ENCODE data around the gene DENND1B.
A peak's percentile ranks its signal among the peaks of the same experiment; 100 is the strongest.
"Not testable (repeated sequence)": the region's sequence is repeated elsewhere in the genome, so short reads cannot be mapped to it uniquely, and the experiment has no call there.

The DENND1B gene

DNA sequence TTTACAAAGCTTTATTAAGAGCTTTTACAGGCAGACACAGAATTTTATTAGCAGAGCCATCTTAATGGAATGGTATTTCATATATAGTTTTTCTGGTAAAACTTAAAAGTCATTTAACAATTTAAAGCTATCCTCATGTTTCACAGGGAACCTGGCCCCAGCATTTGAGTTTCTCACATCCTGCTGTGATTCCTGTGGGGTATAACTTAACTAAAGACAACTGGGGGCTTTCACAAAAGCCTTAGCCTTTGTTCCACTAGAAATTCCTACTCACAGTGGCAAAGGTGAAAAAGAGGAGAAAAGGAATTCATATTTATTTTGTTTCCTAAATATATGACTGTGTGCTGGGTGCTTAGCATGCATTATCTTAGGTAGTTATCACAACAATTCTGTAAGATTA, 233.9 kb downstream of the DENND1B start:
- DNase-seq: no peak

DNA sequence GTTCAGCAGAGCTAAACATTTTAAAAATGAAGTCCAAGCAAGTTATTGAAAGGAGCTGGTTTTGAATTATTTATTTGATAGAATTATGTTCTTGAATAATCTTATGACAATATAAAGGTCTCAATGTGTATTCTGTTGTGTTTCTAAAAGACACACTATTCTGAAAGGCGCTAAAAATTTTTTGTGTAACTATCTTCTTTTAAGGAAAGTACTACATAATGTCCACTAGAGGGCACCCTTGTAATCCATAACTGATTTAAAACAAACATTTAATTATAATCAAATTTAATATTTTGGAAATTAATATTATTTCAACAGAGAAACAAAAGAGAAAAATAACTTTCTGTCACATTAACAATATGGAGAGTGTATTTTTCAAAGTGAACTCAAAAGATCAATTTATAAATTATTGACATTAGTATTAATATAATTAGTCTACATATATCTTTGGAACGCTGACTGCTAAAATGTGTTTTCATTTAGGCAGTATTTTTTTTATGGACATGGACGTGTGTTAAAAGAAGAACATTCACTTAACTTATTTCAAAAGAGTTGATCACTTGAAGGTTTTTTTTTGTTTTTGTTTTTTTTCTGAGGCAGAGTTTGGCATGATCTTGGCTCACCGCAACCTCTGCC, 248.4 kb downstream of the DENND1B start:
- DNase-seq: peak; percentile 74

DNA sequence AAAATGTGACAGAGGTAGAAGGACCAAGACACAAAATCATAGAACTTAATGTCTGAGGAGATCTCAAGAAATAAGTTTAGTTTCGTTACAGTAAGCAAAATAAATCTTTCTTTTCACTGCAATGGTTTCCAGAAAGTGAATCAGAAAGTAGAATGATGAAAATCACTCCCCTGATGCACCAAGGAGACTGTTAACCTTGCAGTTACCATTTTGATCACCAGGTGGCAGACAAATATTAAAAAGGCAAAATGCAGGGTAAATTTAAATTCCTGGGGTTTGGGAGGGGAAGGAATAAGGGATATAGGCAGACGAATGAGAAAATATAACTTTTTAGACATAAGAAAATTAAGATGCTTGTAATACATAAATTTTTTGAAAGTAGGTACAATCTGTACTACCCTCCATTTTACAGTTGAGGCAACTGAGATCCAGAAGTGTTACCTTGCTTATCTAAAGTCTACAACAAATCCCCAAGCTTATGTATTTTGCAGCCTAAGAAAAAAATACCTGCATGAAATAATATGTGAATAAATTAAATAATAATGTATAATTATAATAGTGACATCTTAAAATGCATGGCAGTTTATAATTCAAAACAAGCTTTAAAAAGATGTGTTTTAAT, 254.1 kb downstream of the DENND1B start:
- DNase-seq: peak; percentile 72

DNA sequence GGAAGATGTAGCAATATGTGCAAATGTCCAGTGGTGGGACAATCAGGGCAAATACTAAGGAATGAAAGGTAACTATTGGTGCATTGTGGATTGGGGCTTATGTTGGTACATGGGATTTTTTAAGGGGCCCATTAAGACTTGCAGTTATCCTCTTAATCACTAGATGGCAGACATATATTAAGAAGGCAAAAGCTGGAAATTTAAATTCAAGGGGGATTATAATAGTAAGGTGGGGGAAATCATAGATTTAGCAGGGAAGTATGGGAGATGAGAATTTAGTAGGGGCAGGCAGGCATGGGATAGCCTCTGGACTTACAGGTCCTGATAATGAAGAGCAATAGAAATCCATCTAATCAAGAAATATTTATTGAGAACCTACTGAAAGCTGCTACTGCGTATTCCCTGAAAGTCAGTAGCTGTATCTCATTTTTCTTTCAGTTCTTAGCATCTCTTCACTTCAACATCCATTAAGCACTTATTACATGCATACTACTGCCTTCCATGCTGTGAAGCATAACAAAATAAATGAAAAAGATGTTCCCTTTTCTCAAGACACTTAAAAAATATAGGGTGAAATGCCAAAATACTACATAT, 255.4 kb downstream of the DENND1B start:
- peak; percentile 62 for DNase-seq

DNA sequence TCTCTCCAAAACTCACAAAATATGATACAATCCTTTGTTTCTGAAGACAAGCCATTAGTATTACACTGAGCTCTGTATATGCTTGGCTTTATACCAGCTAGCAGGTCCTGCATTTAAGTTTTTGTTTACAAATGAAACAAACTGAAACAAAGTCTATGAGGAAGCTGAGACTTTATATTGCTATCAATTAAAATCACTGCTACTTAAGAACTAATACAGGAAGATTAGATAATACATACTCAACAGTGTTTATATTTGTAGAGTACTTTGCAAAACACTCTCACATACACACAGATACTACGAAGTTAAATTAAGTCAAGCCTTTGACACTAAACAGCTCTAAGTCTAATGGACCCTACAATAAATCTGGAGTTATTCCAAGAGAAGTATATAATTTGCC, 259.9 kb downstream of the DENND1B start:
- DNase-seq: no peak

DNA sequence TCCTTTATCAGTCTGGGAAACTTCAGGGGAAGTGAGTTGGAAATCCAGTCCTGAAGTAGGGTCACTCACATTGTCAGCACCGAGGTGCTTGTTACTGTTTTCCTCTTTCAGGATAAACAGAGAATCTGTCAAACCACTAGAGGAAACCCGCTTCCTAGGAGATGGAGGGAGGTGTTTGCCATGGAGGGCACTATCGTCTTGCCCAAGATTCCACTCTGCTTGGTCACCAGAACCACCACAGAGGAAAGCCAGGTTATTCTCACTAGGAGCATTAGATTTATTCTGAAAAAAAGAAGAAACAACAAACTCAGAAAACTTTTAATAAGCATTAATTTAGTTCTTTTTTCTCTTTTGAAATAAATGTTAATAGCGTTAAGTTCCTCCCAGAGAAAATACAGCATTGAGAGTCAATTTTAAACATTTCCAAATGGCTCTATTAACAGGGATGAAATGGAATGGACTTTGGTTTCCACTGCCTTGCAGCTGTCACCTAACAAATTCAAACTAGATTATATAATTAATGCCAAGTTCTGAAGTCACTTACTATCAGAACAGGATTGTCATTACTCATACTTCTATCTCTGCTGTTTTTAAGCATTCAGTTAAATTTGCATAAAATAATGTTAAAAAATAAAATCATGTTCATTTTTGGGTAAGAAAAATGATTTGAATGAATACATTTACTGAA, 264.4 kb downstream of the DENND1B start:
- DNase-seq: no peak

DNA sequence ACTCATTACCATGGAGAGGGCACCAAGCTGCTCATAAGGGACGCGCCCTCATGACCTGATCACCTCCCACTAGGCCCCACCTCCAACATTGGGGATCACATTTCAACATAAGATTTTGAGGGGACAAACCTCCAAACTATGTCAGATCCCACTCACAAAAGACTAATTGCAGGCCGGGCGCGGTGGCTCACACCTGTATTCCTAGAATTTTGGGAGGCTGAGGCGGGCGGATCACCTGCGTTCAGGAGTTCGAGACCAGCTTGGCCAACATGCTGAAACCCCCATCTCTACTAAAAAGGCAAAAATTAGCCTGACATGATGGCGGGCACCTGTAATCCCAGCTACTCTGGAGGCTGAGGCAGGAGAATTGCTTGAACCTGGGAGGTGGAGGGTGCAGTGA, 278.6 kb downstream of the DENND1B start:
- no peak for DNase-seq

DNA sequence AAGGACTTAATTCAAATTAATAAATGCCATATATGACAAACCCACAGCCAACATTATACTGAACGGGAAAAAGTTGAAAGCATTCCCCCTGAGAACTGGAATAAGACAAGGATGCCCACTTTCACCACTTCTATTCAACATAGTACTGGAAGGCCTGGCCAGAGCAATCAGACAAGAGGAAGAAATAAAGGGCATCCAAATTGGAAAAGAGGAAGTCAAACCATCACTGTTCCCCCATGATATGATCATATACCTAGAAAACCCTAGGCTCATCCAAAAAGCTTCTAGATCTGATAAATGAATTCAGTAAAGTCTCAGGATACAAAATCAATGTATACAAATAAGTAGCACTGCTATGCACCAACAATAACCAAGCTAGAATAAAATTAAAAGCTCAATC, 283.8 kb downstream of the DENND1B start:
- DNase-seq: not testable (repeated sequence)

DNA sequence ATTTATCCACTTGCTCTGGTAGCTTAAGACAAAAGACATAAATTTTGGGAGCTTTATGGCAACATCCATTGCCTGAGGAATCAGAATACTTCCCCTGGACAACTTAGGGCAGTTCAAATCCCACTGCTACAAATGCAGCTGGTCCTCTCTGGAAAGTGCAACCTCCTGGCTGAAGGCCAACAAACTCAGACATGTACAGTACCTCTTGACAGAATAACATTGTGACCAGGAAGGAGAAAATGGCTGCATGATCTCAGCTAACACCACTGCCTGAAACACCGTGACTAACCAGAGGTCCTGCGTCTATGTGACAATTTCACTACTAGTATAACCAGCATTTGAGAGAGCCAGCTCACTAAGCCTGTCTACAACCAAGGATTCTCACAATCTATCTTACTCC, 288.3 kb downstream of the DENND1B start:
- DNase-seq: peak; percentile 79

DNA sequence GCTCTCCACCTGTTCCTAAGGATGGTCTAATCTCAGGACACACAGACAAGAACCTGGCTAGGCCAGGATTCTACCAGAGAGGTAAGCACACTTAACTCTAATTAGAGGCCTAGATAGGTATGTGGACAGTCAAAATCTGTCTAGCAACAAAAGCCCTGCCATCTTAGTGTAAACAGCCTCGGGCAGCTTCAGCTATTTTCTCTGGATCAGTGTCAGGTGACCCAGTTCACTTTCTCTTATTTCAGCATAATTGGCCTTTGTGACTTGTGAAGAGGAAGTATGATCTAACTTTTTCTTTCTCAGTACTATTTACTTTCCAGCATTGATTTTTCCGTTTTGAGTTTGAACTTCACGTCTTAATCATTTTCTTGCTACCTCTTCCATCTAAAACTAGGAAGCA, 289.5 kb downstream of the DENND1B start:
- DNase-seq: peak; percentile 96

DNA sequence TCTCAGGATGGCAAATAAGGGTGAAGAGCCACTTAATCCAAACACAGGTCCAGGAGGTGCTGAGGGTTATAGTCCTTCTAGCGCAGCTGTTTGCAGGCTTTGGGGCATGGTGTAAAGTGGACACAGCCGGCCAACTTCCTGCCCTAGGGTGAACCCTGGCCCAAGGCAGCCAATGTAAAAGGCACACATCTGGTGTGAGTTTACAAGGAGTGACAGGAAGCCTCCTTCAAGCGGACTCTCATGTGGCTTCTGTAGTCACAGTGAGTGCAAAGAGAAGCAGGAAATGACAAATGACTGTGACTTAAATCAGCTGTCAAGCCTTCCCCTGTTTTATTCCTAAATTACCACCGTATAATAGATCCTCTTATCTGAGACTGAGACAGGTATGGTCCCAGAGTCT, 294.2 kb downstream of the DENND1B start:
- DNase-seq: peak; percentile 76

DNA sequence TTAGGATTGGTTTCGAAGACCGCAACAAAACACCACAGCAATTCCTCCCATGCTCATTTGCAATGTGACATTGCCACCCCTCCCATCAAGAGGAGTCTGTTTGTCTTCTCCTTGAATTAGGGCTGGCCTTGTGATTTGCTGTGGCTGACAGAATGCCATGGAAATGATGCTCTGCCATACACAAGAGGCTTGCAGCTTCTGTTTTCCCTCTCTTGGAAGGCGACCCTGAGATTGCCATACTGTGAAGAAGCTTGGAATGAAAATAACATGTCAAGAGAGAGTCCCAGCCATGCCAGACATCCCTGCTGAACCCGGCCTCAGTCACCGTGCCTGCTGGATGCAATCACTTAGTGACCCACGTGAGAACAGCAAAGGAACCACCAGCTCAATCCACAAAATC, 294.8 kb downstream of the DENND1B start:
- DNase-seq: no peak

DNA sequence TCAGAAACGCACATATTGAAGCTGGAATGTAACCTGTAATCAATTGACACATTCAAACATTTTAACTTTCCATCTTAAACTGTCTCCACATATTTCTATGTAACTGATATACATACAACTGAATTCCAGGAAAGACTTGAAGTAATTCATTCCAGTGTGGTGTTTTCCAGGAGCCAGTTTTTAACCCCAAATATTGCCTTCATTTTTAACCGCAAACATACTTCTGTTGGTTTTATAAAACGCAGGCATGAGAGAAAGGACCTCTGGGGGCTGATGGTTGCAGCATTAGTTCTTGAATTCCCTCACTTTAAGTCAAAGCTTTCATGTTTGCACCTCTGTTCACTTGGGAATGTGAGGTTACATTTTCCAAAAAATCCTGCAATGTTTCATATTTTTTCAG, 303.1 kb downstream of the DENND1B start:
- no peak for DNase-seq

DNA sequence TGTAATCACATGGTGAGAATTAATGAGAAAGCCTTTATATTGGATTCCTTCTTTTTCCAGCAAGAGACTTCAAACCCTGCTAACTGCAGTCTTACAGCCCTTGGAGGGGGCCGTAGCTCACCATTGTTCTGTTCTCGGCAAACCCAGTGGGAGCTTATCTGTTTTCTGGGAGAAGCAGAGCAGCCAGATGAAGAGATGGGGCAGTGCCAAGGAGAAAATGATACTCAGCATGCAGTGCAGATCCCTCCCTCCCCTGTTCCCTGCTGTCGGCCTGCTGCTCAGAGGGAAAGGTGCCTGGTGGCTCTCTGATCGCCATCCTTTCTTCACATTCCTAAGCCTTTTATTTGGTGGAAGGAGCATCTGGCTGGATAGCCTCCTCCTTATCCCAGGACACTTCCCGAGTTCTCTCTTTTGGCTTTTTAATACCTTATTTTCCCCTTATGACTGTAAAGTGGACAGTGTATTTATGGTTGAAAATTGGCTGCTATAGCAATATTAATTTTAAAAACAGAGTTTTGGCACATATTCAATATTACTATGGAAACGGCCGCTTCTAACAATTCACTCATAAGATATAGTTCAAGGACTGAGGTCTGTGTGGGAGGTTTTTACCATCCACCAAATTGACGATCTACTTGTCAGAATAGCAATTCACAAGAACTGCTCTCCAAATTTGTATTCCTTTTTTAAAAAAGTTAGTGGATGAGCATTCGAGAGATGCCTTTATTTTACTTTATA, 303.9 kb downstream of the DENND1B start:
- peak; percentile 92 for DNase-seq

DNA sequence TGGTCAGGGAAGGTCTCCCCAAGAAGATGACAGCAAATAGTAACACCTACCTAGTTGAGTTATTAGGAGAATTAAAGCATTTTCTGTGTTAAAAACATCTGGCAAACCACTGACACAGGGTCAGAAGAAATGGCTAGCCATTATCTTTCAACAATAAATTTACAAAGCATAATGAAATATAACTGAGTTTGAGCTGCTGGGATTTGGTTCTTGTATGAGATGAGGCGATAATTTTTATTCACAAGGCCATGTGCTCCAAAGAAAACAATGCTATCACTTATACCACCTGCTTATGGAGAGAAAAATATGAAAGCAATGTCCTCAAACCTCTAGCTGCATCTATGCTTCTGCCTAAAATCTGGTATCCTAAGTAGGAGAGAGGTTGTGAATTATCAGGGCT, 304.9 kb downstream of the DENND1B start:
- DNase-seq: no peak

DNA sequence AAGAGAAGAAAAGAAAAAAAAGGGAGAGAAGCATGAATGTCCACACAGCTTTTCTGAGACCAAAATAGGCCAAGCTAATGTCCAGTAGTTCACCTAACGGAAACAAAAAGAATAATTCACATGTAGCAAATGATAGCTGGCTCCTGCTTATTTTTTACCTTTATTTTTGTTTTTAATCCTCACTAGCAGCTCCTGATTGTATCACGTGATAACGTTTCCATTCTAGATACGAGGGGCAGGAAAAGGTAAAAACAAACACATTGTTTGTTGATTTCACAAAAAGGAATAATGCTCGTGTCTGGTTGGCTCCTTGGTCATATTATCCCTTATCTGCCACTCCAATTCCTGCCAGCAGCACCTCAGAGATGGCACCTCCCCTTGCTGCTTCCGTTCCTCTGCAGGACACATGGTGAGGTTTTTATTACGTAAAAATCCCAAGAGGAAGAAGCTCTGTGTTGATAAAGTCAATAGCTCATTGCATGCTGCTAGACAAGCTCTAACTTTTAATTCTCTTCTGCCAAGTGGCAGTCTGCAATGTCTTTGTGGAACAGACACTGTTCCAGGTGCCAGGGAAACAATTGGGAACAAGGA, 305.6 kb downstream of the DENND1B start:
- peak; percentile 81 for DNase-seq

DNA sequence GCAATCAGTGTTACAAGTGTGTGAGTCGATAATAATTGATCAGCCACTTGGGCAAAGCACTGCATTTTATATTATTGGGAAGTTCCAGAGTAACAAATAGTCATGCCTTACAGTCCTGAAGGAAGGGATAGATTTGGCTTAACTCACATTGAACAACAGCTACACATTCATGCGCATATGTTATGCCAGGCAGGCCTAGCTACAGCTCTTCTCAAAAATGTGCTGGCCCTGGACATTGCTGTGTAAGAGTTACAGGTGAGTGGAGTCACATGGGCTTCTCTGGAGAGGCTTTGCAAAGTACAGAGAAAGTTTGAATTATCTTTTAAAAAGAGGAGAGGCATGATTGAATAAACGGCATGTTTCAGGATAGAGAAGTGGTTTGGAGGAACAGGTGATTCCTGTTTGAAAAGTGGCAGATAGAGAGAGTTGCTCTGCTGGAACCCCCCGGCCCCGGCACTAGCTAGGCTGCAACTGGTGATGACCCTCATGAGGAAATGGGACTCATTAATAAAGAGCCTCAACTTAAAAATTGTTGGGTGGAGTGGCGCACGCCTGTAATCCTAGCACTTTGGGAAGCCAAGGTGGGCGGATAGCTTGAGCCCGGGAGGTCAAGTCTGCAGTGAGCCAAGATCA, 306.6 kb downstream of the DENND1B start:
- DNase-seq: no peak

DNA sequence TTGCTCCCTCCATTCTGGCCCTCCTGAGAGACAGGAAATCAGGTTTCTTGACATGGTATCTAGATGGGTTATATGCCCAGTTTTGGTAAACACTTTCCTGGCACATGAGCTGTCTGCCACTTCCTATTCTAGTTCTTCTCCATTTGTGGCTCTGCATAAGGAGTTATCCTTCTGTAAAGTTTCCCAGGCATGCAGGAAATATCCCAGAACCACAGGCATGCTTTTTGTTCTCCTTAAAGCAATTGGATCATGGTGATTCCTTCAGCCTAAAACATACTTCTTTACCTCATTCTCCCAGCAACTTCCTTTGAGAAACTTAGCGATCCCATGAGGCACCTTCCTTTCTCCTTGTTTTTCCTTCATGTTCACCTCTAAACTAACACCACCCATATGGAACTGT, 307.4 kb downstream of the DENND1B start:
- peak; percentile 41 for DNase-seq

DNA sequence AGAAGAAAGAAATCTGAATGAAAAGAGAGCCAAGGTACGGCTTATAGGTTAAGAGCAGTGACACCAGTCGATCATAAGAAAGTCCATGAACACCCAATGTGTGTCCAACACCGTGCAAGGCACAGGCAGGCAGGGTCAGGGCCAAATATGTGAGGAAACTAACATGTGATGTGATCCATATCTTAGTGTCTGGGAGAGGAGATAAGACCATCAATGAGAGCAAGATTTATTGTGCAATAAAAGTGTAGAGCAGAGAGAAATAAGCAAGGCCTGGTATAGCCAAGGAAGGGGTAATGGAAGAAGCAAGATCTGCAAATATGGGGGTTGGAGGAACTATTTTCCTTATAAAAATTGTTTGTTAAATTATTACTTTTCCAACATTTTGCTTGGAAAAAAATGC, 308.5 kb downstream of the DENND1B start:
- no peak for DNase-seq

DNA sequence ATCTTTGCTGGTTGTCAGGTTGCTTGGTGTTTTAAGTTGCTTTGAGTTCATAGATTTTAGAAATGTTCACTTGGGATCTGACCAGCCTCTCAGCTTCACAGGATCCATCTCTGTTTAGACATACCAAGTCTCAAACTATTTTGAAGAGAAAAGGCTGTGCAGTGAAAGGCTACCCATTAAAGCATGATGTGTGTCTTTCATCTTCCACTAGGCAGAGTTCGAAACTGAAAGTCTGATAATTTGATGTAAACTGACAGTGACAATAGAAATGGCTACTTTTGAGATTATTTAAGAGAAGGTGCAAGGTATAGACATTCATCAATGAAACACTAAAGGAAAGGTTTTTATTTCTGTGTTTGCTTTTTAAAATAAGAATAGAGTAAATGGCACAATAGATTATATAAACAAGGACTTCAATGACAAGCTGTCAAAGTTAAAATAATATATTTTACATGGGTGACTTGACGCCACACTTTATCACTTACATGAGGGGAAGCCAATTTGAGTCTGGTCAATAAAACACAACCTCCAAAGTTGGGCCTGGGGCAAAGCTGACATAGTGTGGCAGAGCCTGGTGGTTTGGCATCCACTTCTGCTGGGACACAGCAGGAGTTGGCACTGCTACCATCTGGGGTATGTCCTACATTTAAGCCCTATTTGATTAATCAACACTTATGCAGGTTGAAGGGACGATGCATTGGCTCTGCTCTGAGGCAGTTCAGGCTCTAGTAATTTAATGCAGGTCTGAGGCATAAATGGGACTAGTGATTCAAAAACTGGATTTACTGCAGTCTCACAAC, 309.6 kb downstream of the DENND1B start:
- DNase-seq: peak; percentile 98

DNA sequence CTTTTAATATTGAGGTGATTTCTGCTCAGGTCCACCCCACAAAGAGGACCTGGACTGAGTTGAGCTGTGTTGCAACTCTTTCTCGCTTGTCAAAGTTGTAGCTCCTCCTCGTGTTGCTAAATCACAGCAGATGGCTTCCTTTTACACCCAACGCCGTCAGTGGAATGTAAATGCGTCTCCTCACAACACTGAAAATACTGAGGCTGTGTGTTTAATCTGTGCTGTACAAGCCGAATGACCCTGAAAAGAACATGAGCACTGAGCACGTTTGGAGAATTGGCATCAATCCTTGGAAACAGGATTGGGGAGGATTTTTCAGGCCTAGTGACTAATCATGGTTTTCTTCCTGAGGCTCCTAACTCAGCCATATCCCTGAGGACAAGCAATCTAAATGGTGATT, 311.2 kb downstream of the DENND1B start:
- DNase-seq: peak; percentile 98

DNA sequence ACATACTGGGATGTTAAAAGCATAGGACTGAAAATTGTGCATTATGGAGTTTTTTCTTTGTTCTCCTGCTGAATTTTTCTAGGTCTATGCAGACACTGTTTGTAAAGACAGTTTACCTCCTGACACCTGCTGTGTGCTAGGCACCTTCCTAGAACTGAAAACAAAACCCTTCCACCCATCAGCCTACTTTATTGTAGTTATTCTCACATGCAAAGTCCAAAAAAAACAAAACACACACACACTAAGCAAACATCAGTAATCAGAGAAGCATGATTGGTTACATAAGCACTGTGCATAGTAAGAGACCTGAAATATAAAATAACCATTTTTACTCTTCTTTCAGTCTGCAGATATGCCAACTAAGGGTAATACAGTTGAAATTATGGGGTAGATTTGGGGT, 312.1 kb downstream of the DENND1B start:
- peak; percentile 94 for DNase-seq

All from NCI-H69 (cell line).